ENCODE data around the gene TNFRSF14.

Gene TNFRSF14

GRCh38 chr1:2523891-2524609 is 32.1 kb upstream of the TNFRSF14 start:
- peak; percentile 62 for DNase-seq

GRCh38 chr1:2525572-2525919 is 30.6 kb upstream of the TNFRSF14 start:
- no peak for DNase-seq

GRCh38 chr1:2525920-2526823 is 30.0 kb upstream of the TNFRSF14 start, which contains the start of gene PANK4:
TSS of gene PANK4 (minus strand) at chr1:2526596. CDS start at chr1:2526587, 9 bp downstream.
- peak; percentile 93 for DNase-seq

- peak; percentile 78 for DNase-seq
Observed at GRCh38 chr1:2526824-2527555, 29.2 kb upstream of the TNFRSF14 start.

GRCh38 chr1:2527556-2527860 is 28.7 kb upstream of the TNFRSF14 start:
- DNase-seq = no peak

- no peak for DNase-seq
Observed at GRCh38 chr1:2528016-2528415, 28.2 kb upstream of the TNFRSF14 start.

GRCh38 chr1:2528611-2528965 is 27.6 kb upstream of the TNFRSF14 start:
- no peak for DNase-seq

- peak; percentile 45 for DNase-seq
Observed at GRCh38 chr1:2528966-2529783, 27.0 kb upstream of the TNFRSF14 start.

- no peak for DNase-seq
Observed at GRCh38 chr1:2529784-2530512, 26.2 kb upstream of the TNFRSF14 start, which contains the start of gene HES5. TSS of gene HES5 (minus strand) at chr1:2530263. CDS start at chr1:2530164, 99 bp downstream.

GRCh38 chr1:2530513-2531361 is 25.4 kb upstream of the TNFRSF14 start:
- DNase-seq = no peak

GRCh38 chr1:2532485-2533160 is 23.5 kb upstream of the TNFRSF14 start:
- DNase-seq = no peak

- DNase-seq = no peak
Observed at GRCh38 chr1:2533365-2533764, 22.8 kb upstream of the TNFRSF14 start.

- no peak for DNase-seq
Observed at GRCh38 chr1:2534315-2534686, 21.9 kb upstream of the TNFRSF14 start.

- no peak for DNase-seq
Observed at GRCh38 chr1:2534687-2535441, 21.3 kb upstream of the TNFRSF14 start.

GRCh38 chr1:2535455-2535854 is 20.7 kb upstream of the TNFRSF14 start:
- DNase-seq = no peak

- DNase-seq = no peak
Observed at GRCh38 chr1:2535981-2536380, 20.2 kb upstream of the TNFRSF14 start.

GRCh38 chr1:2537784-2538115 is 18.4 kb upstream of the TNFRSF14 start:
- no peak for DNase-seq

- no peak for DNase-seq
Observed at GRCh38 chr1:2538376-2538775, 17.8 kb upstream of the TNFRSF14 start.

- no peak for DNase-seq
Observed at GRCh38 chr1:2538872-2539271, 17.3 kb upstream of the TNFRSF14 start.

All from activated CD4-positive, alpha-beta T cell treated with anti-CD3 and anti-CD28 coated beads, Interleukin-2, amount 50 U/mL, for 16 hours (primary cell).